ENCODE data around the gene TTC39C. TPM values are rescaled to one million over a fixed set of nuclear protein-coding genes. Genes with fewer than 3 reads are reported as not detected.

Gene TTC39C
- total RNA-seq, 1 donor from 2014 or later: 12.8 TPM

- H3K9me3 Mint-ChIP-seq (ENCODE audit: unreplicated experiment): no peaks in the 10 kb centered on the region
- Histone ChIP-seq H3K9me3 (ENCODE audit: insufficient read depth, low read depth, low read length) (no peaks in the 10 kb centered on the region), H3K27ac (ENCODE audit: low read depth, low read length) (no peak overlapping the region), H3K4me2 (ENCODE audit: low read length) (no peak overlapping the region), H3K4me1 (ENCODE audit: insufficient read depth, low read length) (peaks cover 7% of the 10 kb centered on the region), H3K79me2 (ENCODE audit: insufficient read depth, low read length) (no peaks in the 10 kb centered on the region), H3K9ac (ENCODE audit: low read length) (no peak overlapping the region), H2AFZ (ENCODE audit: low read depth, low read length) (no peak overlapping the region), H3K36me3 (ENCODE audit: insufficient read depth, low read length) (no peaks in the 10 kb centered on the region), H3K27me3 (ENCODE audit: insufficient read depth, low read length) (no peaks in the 10 kb centered on the region), H3K4me3 (ENCODE audit: insufficient read depth, low read depth, low read length) (no peak overlapping the region), H4K20me1 (ENCODE audit: insufficient read depth, low read length) (peaks cover 5% of the 10 kb centered on the region)
- TF ChIP-seq EZH2 (IDR thresholded peaks at IDR 0.05; ENCODE audit: insufficient read depth, low read length): no peak
- no peak for TF ChIP-seq CTCF (IDR thresholded peaks at IDR 0.05; ENCODE audit: insufficient read depth, low read depth, low read length)
- no peaks in the 10 kb centered on the region for H3K27me3 Mint-ChIP-seq (ENCODE audit: low read depth, unreplicated experiment)
- no peak for DNase-seq (ENCODE audit: low read depth)
- no peak overlapping the region for H3K4me3 Mint-ChIP-seq (ENCODE audit: unreplicated experiment)
- H3K36me3 Mint-ChIP-seq (ENCODE audit: low read depth, unreplicated experiment): no peaks in the 10 kb centered on the region
- FAIRE-seq: no peak
- H3K27ac Mint-ChIP-seq (ENCODE audit: unreplicated experiment): no peak overlapping the region
- H3K4me1 Mint-ChIP-seq (ENCODE audit: low read depth, unreplicated experiment): peaks cover 5% of the 10 kb centered on the region
Measured at GRCh38 chr18:24080861-24081260, 66.3 kb downstream of the TTC39C start.

- Mint-ChIP-seq H3K27ac (ENCODE audit: unreplicated experiment) (no peak overlapping the region), H3K4me3 (ENCODE audit: unreplicated experiment) (no peak overlapping the region), H3K36me3 (ENCODE audit: low read depth, unreplicated experiment) (no peaks in the 10 kb centered on the region), H3K4me1 (ENCODE audit: low read depth, unreplicated experiment) (no peaks in the 10 kb centered on the region), H3K27me3 (ENCODE audit: low read depth, unreplicated experiment) (no peaks in the 10 kb centered on the region), H3K9me3 (ENCODE audit: unreplicated experiment) (no peaks in the 10 kb centered on the region)
- Histone ChIP-seq H3K36me3 (ENCODE audit: insufficient read depth, low read length) (no peaks in the 10 kb centered on the region), H3K27ac (ENCODE audit: low read depth, low read length) (no peak overlapping the region), H4K20me1 (ENCODE audit: insufficient read depth, low read length) (no peaks in the 10 kb centered on the region), H3K9me3 (ENCODE audit: insufficient read depth, low read depth, low read length) (no peaks in the 10 kb centered on the region), H3K27me3 (ENCODE audit: insufficient read depth, low read length) (no peaks in the 10 kb centered on the region), H3K4me2 (ENCODE audit: low read length) (no peak overlapping the region), H3K79me2 (ENCODE audit: insufficient read depth, low read length) (no peaks in the 10 kb centered on the region), H3K4me1 (ENCODE audit: insufficient read depth, low read length) (no peaks in the 10 kb centered on the region), H3K4me3 (ENCODE audit: insufficient read depth, low read depth, low read length) (no peak overlapping the region), H3K9ac (ENCODE audit: low read length) (no peak overlapping the region), H2AFZ (ENCODE audit: low read depth, low read length) (no peak overlapping the region)
- no peak for FAIRE-seq
- TF ChIP-seq EZH2 (IDR thresholded peaks at IDR 0.05; ENCODE audit: insufficient read depth, low read length) (no peak), CTCF (IDR thresholded peaks at IDR 0.05; ENCODE audit: insufficient read depth, low read depth, low read length) (no peak)
- no peak for DNase-seq (ENCODE audit: low read depth)
Measured at GRCh38 chr18:24083550-24083949, 69.0 kb downstream of the TTC39C start.

GRCh38 chr18:24086082-24086481 is 71.5 kb downstream of the TTC39C start:
- Mint-ChIP-seq H3K27me3 (ENCODE audit: low read depth, unreplicated experiment) (no peaks in the 10 kb centered on the region), H3K4me3 (ENCODE audit: unreplicated experiment) (no peak overlapping the region), H3K4me1 (ENCODE audit: low read depth, unreplicated experiment) (peaks cover 2% of the 10 kb centered on the region), H3K27ac (ENCODE audit: unreplicated experiment) (no peak overlapping the region), H3K36me3 (ENCODE audit: low read depth, unreplicated experiment) (no peaks in the 10 kb centered on the region), H3K9me3 (ENCODE audit: unreplicated experiment) (no peaks in the 10 kb centered on the region)
- FAIRE-seq (no peak), DNase-seq (ENCODE audit: low read depth) (no peak)
- Histone ChIP-seq H3K27me3 (ENCODE audit: insufficient read depth, low read length) (no peaks in the 10 kb centered on the region), H3K36me3 (ENCODE audit: insufficient read depth, low read length) (no peaks in the 10 kb centered on the region), H2AFZ (ENCODE audit: low read depth, low read length) (no peak overlapping the region), H4K20me1 (ENCODE audit: insufficient read depth, low read length) (no peaks in the 10 kb centered on the region), H3K9me3 (ENCODE audit: insufficient read depth, low read depth, low read length) (no peaks in the 10 kb centered on the region), H3K79me2 (ENCODE audit: insufficient read depth, low read length) (no peaks in the 10 kb centered on the region), H3K4me3 (ENCODE audit: insufficient read depth, low read depth, low read length) (no peak overlapping the region), H3K9ac (ENCODE audit: low read length) (no peak overlapping the region), H3K4me2 (ENCODE audit: low read length) (no peak overlapping the region), H3K27ac (ENCODE audit: low read depth, low read length) (no peak overlapping the region), H3K4me1 (ENCODE audit: insufficient read depth, low read length) (no peaks in the 10 kb centered on the region)
- TF ChIP-seq EZH2 (IDR thresholded peaks at IDR 0.05; ENCODE audit: insufficient read depth, low read length): no peak
- TF ChIP-seq CTCF (IDR thresholded peaks at IDR 0.05; ENCODE audit: insufficient read depth, low read depth, low read length): no peak

Data from astrocyte (in vitro differentiated cells and primary cell).